ENCODE data around the gene POU6F2. TPM values are rescaled to one million over a fixed set of nuclear protein-coding genes. Genes with fewer than 3 reads are reported as not detected.

The POU6F2 gene
- total and polyA plus RNA-seq, 7 donors, result 0.01 TPM; not detected in 6

GRCh38 chr7:39133088-39133487, 155.4 kb downstream of the POU6F2 start:
- H3K4me1 ChIP-seq, result no peaks in the 10 kb centered on the region
- H3K36me3 ChIP-seq (ENCODE audit: insufficient read depth in 1 of 2, low read depth in 1 of 2), result no peaks in the 10 kb centered on the region
- no peak overlapping the region for H3K27ac ChIP-seq
- no peaks in the 10 kb centered on the region for H3K27me3 ChIP-seq (ENCODE audit: insufficient read depth in 3 of 3, low read length in 2 of 3)
- 50 to 61% (median 52%) methylated on average over 4 of the region's 4 CpGs for WGBS, 3 donors
- H3K9me3 ChIP-seq, result no peaks in the 10 kb centered on the region
- H3K4me3 ChIP-seq, result no peak overlapping the region
- ATAC-seq, result no peak
- intact Hi-C loops (cut with DNase I), result no loop called here
- no peak for DNase-seq
- TF ChIP-seq CTCF (IDR thresholded peaks at IDR 0.05), result no peak

GRCh38 chr7:39137480-39137879, 159.8 kb downstream of the POU6F2 start:
- no peak for ATAC-seq
- no peaks in the 10 kb centered on the region for H3K27me3 ChIP-seq (ENCODE audit: insufficient read depth in 3 of 3, low read length in 2 of 3)
- DNase-seq, result no peak
- no peaks in the 10 kb centered on the region for H3K4me1 ChIP-seq
- no peak for TF ChIP-seq CTCF (IDR thresholded peaks at IDR 0.05)
- H3K9me3 ChIP-seq, result no peaks in the 10 kb centered on the region
- H3K27ac ChIP-seq, result no peak overlapping the region
- no peak overlapping the region for H3K4me3 ChIP-seq
- intact Hi-C loops (cut with DNase I), result no loop called here
- WGBS, 3 donors, result 78 to 90% (median 88%) methylated on average over 1 of the region's 1 CpG
- H3K36me3 ChIP-seq (ENCODE audit: insufficient read depth in 1 of 2, low read depth in 1 of 2), result no peaks in the 10 kb centered on the region

GRCh38 chr7:39142750-39143149, 165.0 kb downstream of the POU6F2 start:
- Histone ChIP-seq H3K4me3 (no peak overlapping the region), H3K4me1 (no peaks in the 10 kb centered on the region), H3K27ac (no peak overlapping the region), H3K27me3 (ENCODE audit: insufficient read depth in 3 of 3, low read length in 2 of 3) (no peaks in the 10 kb centered on the region), H3K36me3 (ENCODE audit: insufficient read depth in 1 of 2, low read depth in 1 of 2) (no peaks in the 10 kb centered on the region), H3K9me3 (no peaks in the 10 kb centered on the region)
- ATAC-seq (no peak), DNase-seq (no peak)
- 81 to 88% (median 87%) methylated on average over 1 of the region's 1 CpG for WGBS, 3 donors
- intact Hi-C loops (cut with DNase I), result no loop called here
- TF ChIP-seq CTCF (IDR thresholded peaks at IDR 0.05), result no peak

- no peak for DNase-seq
- intact Hi-C loops (cut with DNase I), result no loop called here
- Histone ChIP-seq H3K27me3 (ENCODE audit: insufficient read depth in 3 of 3, low read length in 2 of 3) (no peaks in the 10 kb centered on the region), H3K4me3 (no peak overlapping the region), H3K9me3 (no peaks in the 10 kb centered on the region), H3K36me3 (ENCODE audit: insufficient read depth in 1 of 2, low read depth in 1 of 2) (no peaks in the 10 kb centered on the region), H3K4me1 (no peaks in the 10 kb centered on the region), H3K27ac (no peak overlapping the region)
- ATAC-seq, result no peak
- 81 to 91% (median 86%) methylated on average over 1 of the region's 1 CpG for WGBS, 3 donors
- TF ChIP-seq CTCF (IDR thresholded peaks at IDR 0.05), result no peak
Measured at GRCh38 chr7:39144420-39144819, 166.7 kb downstream of the POU6F2 start.

- Histone ChIP-seq H3K27ac (no peak overlapping the region), H3K36me3 (ENCODE audit: insufficient read depth in 1 of 2, low read depth in 1 of 2) (no peaks in the 10 kb centered on the region), H3K4me1 (no peaks in the 10 kb centered on the region), H3K27me3 (ENCODE audit: insufficient read depth in 3 of 3, low read length in 2 of 3) (no peaks in the 10 kb centered on the region), H3K9me3 (no peaks in the 10 kb centered on the region), H3K4me3 (no peak overlapping the region)
- DNase-seq (no peak), ATAC-seq (no peak)
- 87 to 91% (median 88%) methylated on average over 3 of the region's 3 CpGs for WGBS, 3 donors
- TF ChIP-seq CTCF (IDR thresholded peaks at IDR 0.05), result no peak
- intact Hi-C loops (cut with DNase I), result no loop called here
Measured at GRCh38 chr7:39145283-39145682, 167.6 kb downstream of the POU6F2 start.

Data from psoas muscle (tissue), 8 donors.